HepG2 (cell line): Measurements from ENCODE around the gene SEMA3F. TPM values are rescaled to one million over a fixed set of nuclear protein-coding genes. Genes with fewer than 3 reads are reported as not detected.

Experiments
- ATAC-seq: fragments of 200-7000 bp; cut with Tn5 transposase; 3 replicates; pipeline ENCODE4 v1.9.1; 2020; ENCODE audit warnings: mild to moderate bottlenecking, moderate library complexity
- BruUV-seq: library from RNA; stranded (reverse); fragments of 400-500 nt; replicated peaks from 2 replicates; lab custom pipeline; 2021; lab: Mats Ljungman, UMichigan
- CTCF ChIA-PET: fragments of 300-600 bp; formaldehyde crosslinking; extraction: SDS; loops from one replicate; lab custom pipeline; 2021; ENCODE audit warnings: low total read pairs, inconsistent platforms, low intra/inter-chr PET ratio; lab: Yijun Ruan, JAX
- POLR2A ChIA-PET: fragments of 350-600 bp; sonication (Branson Sonifier 250); formaldehyde crosslinking; loops from one replicate; lab custom pipeline; 2020; ENCODE audit warnings: antibody characterized with exemption, inconsistent platforms; lab: Yijun Ruan, JAX
- DNase-seq: peaks from one replicate; pipeline ENCODE4 v3.0.0-alpha.2; 2015; ENCODE audit warnings: low spot score
- FAIRE-seq: peaks from 3 replicates; lab custom pipeline; 2011; peaks lifted over from hg19 to GRCh38; lab: Jason Lieb, UNC
- H2AFZ ChIP-seq: one replicate; pipeline ENCODE4 v1.6.1; 2011; ENCODE audit warnings: low read length, inconsistent platforms
- H3K27ac ChIP-seq: fragments of 300-600 bp; 3 replicates; pipeline ENCODE4 v1.8.0; 2011; ENCODE audit warnings: mixed run types, mild to moderate bottlenecking, mixed read lengths, low read length, inconsistent platforms; ENCODE audit not compliant: insufficient read depth; ENCODE audit errors: extremely low read length
- H3K27me3 ChIP-seq, 2 experiments: fragments of 200-600 bp in 1 of 2; 2 replicates in 1 of 2; 3 replicates in 1 of 2; pipeline versions ENCODE4 v1.6.0 to v1.8.0; 2011; ENCODE audit warnings: low read length in 2 of 2, mild to moderate bottlenecking in 2 of 2, moderate library complexity in 2 of 2, inconsistent platforms in 1 of 2; ENCODE audit not compliant: insufficient read depth in 2 of 2, control insufficient read depth in 1 of 2
- H3K36me3 ChIP-seq, 2 experiments: fragments of 200-600 bp in 1 of 2; replicated peaks in 1 of 2; 2 replicates in 1 of 2; 3 replicates in 1 of 2; pipeline versions ENCODE4 v1.5.1 to v1.8.0; 2011; ENCODE audit warnings: low read length in 2 of 2, inconsistent platforms in 1 of 2; ENCODE audit not compliant: insufficient read depth in 2 of 2, control insufficient read depth in 1 of 2
- H3K4me1 ChIP-seq: 2 replicates; pipeline ENCODE4 v1.5.1; 2012; ENCODE audit warnings: low read length, inconsistent platforms; ENCODE audit not compliant: insufficient read depth
- H3K4me2 ChIP-seq: 2 replicates; pipeline ENCODE4 v1.6.0; 2011; ENCODE audit warnings: low read depth, low read length, inconsistent platforms
- H3K4me3 ChIP-seq, 3 experiments: fragments of 200-600 bp in 1 of 3; sonication (generic), shearing (Covaris generic) in 1 of 3; replicated peaks in 1 of 3; 2 replicates each; pipeline ENCODE4 v1.5.1; 2011 to 2016; ENCODE audit warnings: low read length in 3 of 3, inconsistent platforms in 2 of 3, low read depth in 2 of 3, mild to moderate bottlenecking in 2 of 3, control low read depth in 1 of 3, mixed read lengths in 1 of 3; ENCODE audit not compliant: insufficient read depth in 1 of 3
- H3K79me2 ChIP-seq: one replicate; pipeline ENCODE4 v1.6.1; 2011; ENCODE audit warnings: low read length, inconsistent platforms; ENCODE audit not compliant: insufficient read depth
- H3K9ac ChIP-seq: 2 replicates; pipeline ENCODE4 v1.6.0; 2011; ENCODE audit warnings: mild to moderate bottlenecking, low read depth, low read length, inconsistent platforms; ENCODE audit not compliant: insufficient read depth
- H3K9me3 ChIP-seq: 2 replicates; pipeline ENCODE4 v1.5.1; 2012; ENCODE audit warnings: mild to moderate bottlenecking, low read length
- H4K20me1 ChIP-seq: 2 replicates; pipeline ENCODE4 v1.6.0; 2011; ENCODE audit warnings: inconsistent platforms, mild to moderate bottlenecking, low read length, moderate library complexity; ENCODE audit not compliant: insufficient read depth
- FOXK2 ChIP-seq: fragments of 450-650 bp; IDR thresholded peaks from 2 replicates; pipeline ENCODE4 v1.6.1; 2016
- FOXP4 ChIP-seq: sonication (generic); formaldehyde crosslinking; IDR thresholded peaks from 2 replicates; pipeline ENCODE4 v1.4.0; 2020; ENCODE audit warnings: missing genetic modification reagents
- HDAC1 ChIP-seq: sonication (generic); formaldehyde crosslinking; IDR thresholded peaks from 2 replicates; pipeline ENCODE4 v1.5.1; 2020; ENCODE audit warnings: mild to moderate bottlenecking, missing genetic modification reagents
- IRF2 ChIP-seq: IDR thresholded peaks from 2 replicates; pipeline ENCODE4 v1.6.1; 2018; ENCODE audit warnings: missing genetic modification reagents, missing compliant biosample characterization
- MED13 ChIP-seq: sonication (generic); formaldehyde crosslinking; IDR thresholded peaks from 2 replicates; pipeline ENCODE4 v1.5.0; 2020; ENCODE audit warnings: missing genetic modification reagents
- SRY ChIP-seq: sonication (generic); formaldehyde crosslinking; IDR thresholded peaks from 2 replicates; pipeline ENCODE4 v1.8.0; 2022; ENCODE audit warnings: mild to moderate bottlenecking, missing genetic modification reagents
- SYNCRIP ChIP-seq: fragments of 200-400 bp; formaldehyde crosslinking; IDR thresholded peaks from 2 replicates; pipeline ENCODE4 v1.6.1; 2018; ENCODE audit warnings: mild to moderate bottlenecking, low read depth, low read length; ENCODE audit not compliant: insufficient read depth
- TAF15 ChIP-seq: fragments of 200-400 bp; formaldehyde crosslinking; IDR thresholded peaks from one replicate; pipeline ENCODE4 v1.6.1; 2018; ENCODE audit warnings: mild to moderate bottlenecking, low read depth, low read length; ENCODE audit not compliant: poor library complexity, severe bottlenecking
- U2AF2 ChIP-seq: fragments of 200-400 bp; formaldehyde crosslinking; IDR thresholded peaks from 2 replicates; pipeline ENCODE4 v1.6.1; 2017; ENCODE audit warnings: low read depth, mild to moderate bottlenecking, low read length
- ZBTB1 ChIP-seq: sonication (generic); formaldehyde crosslinking; IDR thresholded peaks from 2 replicates; pipeline ENCODE4 v1.4.0; 2020; ENCODE audit warnings: missing genetic modification reagents, borderline replicate concordance
- ZNF354B ChIP-seq: sonication (generic); formaldehyde crosslinking; IDR thresholded peaks from 2 replicates; pipeline ENCODE4 v1.8.0; 2022; ENCODE audit warnings: mild to moderate bottlenecking, missing genetic modification reagents
- ZNF572 ChIP-seq: sonication (generic); formaldehyde crosslinking; IDR thresholded peaks from 2 replicates; pipeline ENCODE4 v1.5.1; 2020; ENCODE audit warnings: mild to moderate bottlenecking, missing genetic modification reagents
- ZNF629 ChIP-seq: sonication (generic); formaldehyde crosslinking; conservative IDR thresholded peaks from 2 replicates; pipeline ENCODE4 v1.5.0; 2020; ENCODE audit warnings: missing genetic modification reagents
- ZNF749 ChIP-seq: sonication (generic); formaldehyde crosslinking; IDR thresholded peaks from 2 replicates; pipeline ENCODE4 v1.8.0; 2022; ENCODE audit warnings: mild to moderate bottlenecking, missing genetic modification reagents, moderate library complexity, borderline replicate concordance
- ZSCAN25 ChIP-seq: sonication (generic); formaldehyde crosslinking; IDR thresholded peaks from 2 replicates; pipeline ENCODE4 v1.8.0; 2022; ENCODE audit warnings: mild to moderate bottlenecking, missing genetic modification reagents
- WGBS: methylation state at CpG from one replicate; pipeline ENCODE4 v1.1.6; 2017; ENCODE audit warnings: low lambda C conversion rate; 5-methylcytosine and 5-hydroxymethylcytosine counted together
- in situ Hi-C: cut with HindIII; loops from 2 replicates; pipeline ENCODE4 v1.10.0; 2017; ENCODE audit warnings: low pct_unique_long_range_greater_than_20kb; ENCODE audit not compliant: extremely low pct_ligation_motif_present
- intact Hi-C: fragments of 100-400 bp; cut with micrococcal nuclease; formaldehyde crosslinking; loops from one replicate; pipeline ENCODE4 v1.10.0; 2022; ENCODE audit not compliant: unreplicated experiment
- polyA plus RNA-seq, 8 experiments: library from polyadenylated mRNA; depleted of rRNA in 3 of 8; stranded (reverse) in 7 of 8; unstranded in 1 of 8; fragments of >200 nt; fragmentation: Illumina TruSeq in 4 of 8; extraction: Trizol in 4 of 8; gene quantifications; 2 replicates each; pipeline versions ENCODE4 v1.2.1 to v1.2.3, GENCODE V29; 2011 to 2016; ENCODE audit warnings: low read depth in 4 of 8, missing spikeins in 1 of 8, mixed read lengths in 1 of 8; ENCODE audit not compliant: insufficient read depth in 1 of 8
- total RNA-seq, 5 experiments: library from RNA; depleted of rRNA; stranded (reverse); fragments of >200 nt; fragmentation: Illumina TruSeq; extraction: Trizol; gene quantifications; 2 replicates each; pipeline ENCODE4 v1.2.3, GENCODE V29; 2016; ENCODE audit warnings: low read depth in 1 of 5
- TF ChIP-seq, protein P1 (sequence below): sonication (generic); formaldehyde crosslinking; IDR thresholded peaks from 2 replicates; pipeline ENCODE4 v1.4.0; 2020; ENCODE audit warnings: mild to moderate bottlenecking, low read depth, missing genetic modification reagents

SEMA3F gene
- total and polyA plus RNA-seq, 2 of the 13 experiments (the other 11 are each of a cell fraction or from before 2014, with no cell fraction given): 7.6 to 17.2 TPM

GRCh38 chr3:50190936-50191660, 36.0 kb downstream of the SEMA3F start, which contains the start of gene GNAT1:
GNAT1 (plus strand) TSS chr3:50191610; CDS start chr3:50191726, 116 bp downstream.
- DNase-seq (no peak), ATAC-seq (no peak)
- H3K4me1 ChIP-seq: peaks cover 39% of the 10 kb centered on the region
- peaks cover 4% of the 10 kb centered on the region for H4K20me1 ChIP-seq
- H3K4me2 ChIP-seq: no peak within 1 kb of the TSS
- intact Hi-C loops (loop anchor here (5.0 kb wide), 1 partner anchor 81 kb away; no protein-coding TSS in a partner anchor), in situ Hi-C loops (loop anchor here (5.0 to 10.0 kb wide), 2 partner anchors 36 to 84 kb away; partner anchors contain the start of gene LSMEM2)
- no TSS peak for BruUV-seq
- CTCF ChIA-PET: interaction anchor here (0.9 to 4.8 kb wide), 3 partner anchors 32 to 70 kb away, joined by 6 to 265 read pairs (median 13); no protein-coding TSS in a partner anchor
- no peaks in the 10 kb centered on the region for H3K9me3 ChIP-seq
- peaks cover 0 to 3% of the 10 kb centered on the region in 2 experiments; a peak in 2 of 5 replicates for H3K36me3 ChIP-seq
- H3K9ac ChIP-seq: no peak within 1 kb of the TSS
- no peak within 1 kb of the TSS for H3K4me3 ChIP-seq
- H3K27me3 ChIP-seq: no peaks in the 10 kb centered on the region
- no peaks in the 10 kb centered on the region for H3K79me2 ChIP-seq
- 52% methylated on average over 6 of the region's 8 CpGs for WGBS
- H2AFZ ChIP-seq: no peak within 1 kb of the TSS
- no peak within 1 kb of the TSS for H3K27ac ChIP-seq
- POLR2A ChIA-PET: interaction anchor here (0.7 to 3.2 kb wide), 6 partner anchors 12 to 45 kb away, joined by 3 to 14 read pairs (median 6); partner anchors contain the start of gene GNAI2
- TF ChIP-seq, protein P1, sequence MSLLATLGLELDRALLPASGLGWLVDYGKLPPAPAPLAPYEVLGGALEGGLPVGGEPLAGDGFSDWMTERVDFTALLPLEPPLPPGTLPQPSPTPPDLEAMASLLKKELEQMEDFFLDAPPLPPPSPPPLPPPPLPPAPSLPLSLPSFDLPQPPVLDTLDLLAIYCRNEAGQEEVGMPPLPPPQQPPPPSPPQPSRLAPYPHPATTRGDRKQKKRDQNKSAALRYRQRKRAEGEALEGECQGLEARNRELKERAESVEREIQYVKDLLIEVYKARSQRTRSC: no peak
- TF ChIP-seq IRF2 (no peak), TAF15 (no peak), ZNF572 (CRISPR knock-in tag) (no peak), SRY (no peak), ZBTB1 (CRISPR knock-in tag) (no peak), ZNF749 (CRISPR knock-in tag) (no peak), SYNCRIP (no peak), U2AF2 (no peak), HDAC1 (no peak), FOXP4 (no peak), ZNF354B (CRISPR knock-in tag) (no peak), ZNF629 (CRISPR knock-in tag) (no peak), MED13 (CRISPR knock-in tag) (no peak), ZSCAN25 (no peak), FOXK2 (no peak)
- TF ChIP-seq, all 625 proteins: peak for 0
- FAIRE-seq: no peak
